Parathyroid adenoma (tissue), 2 donors: ENCODE results near the gene BCL6B.
"Not testable (repeated sequence)": the region's sequence is repeated elsewhere in the genome, so short reads cannot be mapped to it uniquely, and the experiment has no call there.

Source experiments
- H2AFZ ChIP-seq: fragments of 300-600 bp; sonication (generic); one replicate; pipeline ENCODE4 v1.7.0; 2017; ENCODE audit warnings: antibody characterized with exemption, mild to moderate bottlenecking
- H3K27ac ChIP-seq: fragments of 300-600 bp; sonication (generic); one replicate; pipeline ENCODE4 v1.7.0; 2017
- H3K27me3 ChIP-seq: fragments of 300-600 bp; sonication (generic); one replicate; pipeline ENCODE4 v1.7.0; 2017; ENCODE audit warnings: low read length; ENCODE audit not compliant: control insufficient read depth, insufficient read depth
- H3K36me3 ChIP-seq: fragments of 300-600 bp; sonication (generic); one replicate; pipeline ENCODE4 v1.7.0; 2017; ENCODE audit warnings: low read length; ENCODE audit not compliant: control insufficient read depth, insufficient read depth
- H3K4me1 ChIP-seq: fragments of 300-600 bp; sonication (generic); one replicate; pipeline ENCODE4 v1.7.0; 2017; ENCODE audit warnings: control low read depth
- H3K4me2 ChIP-seq: fragments of 300-600 bp; sonication (generic); one replicate; pipeline ENCODE4 v1.7.0; 2017; ENCODE audit warnings: low read length
- H3K4me3 ChIP-seq: fragments of 300-600 bp; sonication (generic); one replicate; pipeline ENCODE4 v1.7.0; 2017; ENCODE audit warnings: low read depth, low read length
- H3K79me2 ChIP-seq: fragments of 300-600 bp; sonication (generic); one replicate; pipeline ENCODE4 v1.7.0; 2017; ENCODE audit warnings: control low read depth
- H3K9ac ChIP-seq: fragments of 300-600 bp; sonication (generic); one replicate; pipeline ENCODE4 v1.7.0; 2017; ENCODE audit warnings: mild to moderate bottlenecking
- H3K9me3 ChIP-seq: fragments of 300-600 bp; sonication (generic); one replicate; pipeline ENCODE4 v1.7.0; 2017; ENCODE audit warnings: low read length; ENCODE audit not compliant: control insufficient read depth
- TF ChIP-seq, protein P1 (sequence below): fragments of 300-600 bp; sonication (generic); IDR thresholded peaks from one replicate; pipeline ENCODE4 v1.7.0; 2017; ENCODE audit warnings: antibody characterized with exemption, mild to moderate bottlenecking
- donor health status: primary hyperparathyroidism.

The BCL6B gene

DNA sequence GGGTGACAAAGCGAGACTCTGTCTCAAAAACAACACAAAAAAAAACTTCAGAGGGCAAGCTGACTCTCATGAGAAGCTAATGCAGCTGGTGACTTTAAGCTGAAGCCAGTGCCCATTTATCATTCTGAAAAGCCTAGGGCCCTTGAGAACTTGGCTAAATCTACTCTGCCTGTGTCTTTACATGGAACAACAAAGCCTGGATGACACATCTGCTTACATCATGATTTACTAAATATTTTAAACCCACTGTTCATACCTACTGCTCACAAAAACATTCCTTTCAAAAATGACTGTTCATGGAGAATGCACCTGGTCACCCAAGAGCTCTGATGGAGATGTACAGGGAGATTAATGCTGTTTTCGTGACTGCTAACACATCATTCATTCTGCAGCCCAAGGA is 33.1 kb upstream of the BCL6B start:
- Histone ChIP-seq H3K4me1 (no peaks in the 10 kb centered on the region), H3K4me3 (no peak overlapping the region), H3K4me2 (no peak overlapping the region), H3K36me3 (no peaks in the 10 kb centered on the region), H3K27ac (no peak overlapping the region), H3K9me3 (no peaks in the 10 kb centered on the region), H3K79me2 (no peaks in the 10 kb centered on the region), H3K9ac (no peak overlapping the region), H3K27me3 (no peaks in the 10 kb centered on the region), H2AFZ (no peak overlapping the region)
- TF ChIP-seq, protein P1, sequence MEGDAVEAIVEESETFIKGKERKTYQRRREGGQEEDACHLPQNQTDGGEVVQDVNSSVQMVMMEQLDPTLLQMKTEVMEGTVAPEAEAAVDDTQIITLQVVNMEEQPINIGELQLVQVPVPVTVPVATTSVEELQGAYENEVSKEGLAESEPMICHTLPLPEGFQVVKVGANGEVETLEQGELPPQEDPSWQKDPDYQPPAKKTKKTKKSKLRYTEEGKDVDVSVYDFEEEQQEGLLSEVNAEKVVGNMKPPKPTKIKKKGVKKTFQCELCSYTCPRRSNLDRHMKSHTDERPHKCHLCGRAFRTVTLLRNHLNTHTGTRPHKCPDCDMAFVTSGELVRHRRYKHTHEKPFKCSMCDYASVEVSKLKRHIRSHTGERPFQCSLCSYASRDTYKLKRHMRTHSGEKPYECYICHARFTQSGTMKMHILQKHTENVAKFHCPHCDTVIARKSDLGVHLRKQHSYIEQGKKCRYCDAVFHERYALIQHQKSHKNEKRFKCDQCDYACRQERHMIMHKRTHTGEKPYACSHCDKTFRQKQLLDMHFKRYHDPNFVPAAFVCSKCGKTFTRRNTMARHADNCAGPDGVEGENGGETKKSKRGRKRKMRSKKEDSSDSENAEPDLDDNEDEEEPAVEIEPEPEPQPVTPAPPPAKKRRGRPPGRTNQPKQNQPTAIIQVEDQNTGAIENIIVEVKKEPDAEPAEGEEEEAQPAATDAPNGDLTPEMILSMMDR = no peak

DNA sequence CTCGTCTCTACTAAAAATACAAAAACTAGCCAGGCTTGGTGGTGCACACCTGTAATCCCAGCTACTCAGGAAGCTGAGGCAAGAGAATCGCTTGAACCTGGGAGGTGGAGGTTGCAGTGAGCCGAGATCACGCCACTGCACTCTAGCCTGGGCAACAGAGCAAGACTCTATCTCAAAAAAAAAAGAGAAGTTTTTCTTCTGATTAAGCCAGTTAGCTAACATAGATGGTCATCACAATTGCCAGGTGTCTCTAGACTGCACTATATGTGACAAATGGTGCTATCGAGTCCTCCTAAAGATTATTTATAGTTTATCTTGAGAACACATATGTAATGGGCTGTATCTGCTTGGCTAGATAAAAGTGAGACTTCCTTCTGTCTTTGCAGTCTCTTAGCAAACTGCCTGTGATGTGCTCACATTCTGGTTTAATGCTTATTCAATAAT is 29.2 kb upstream of the BCL6B start:
- not testable (repeated sequence) for H3K27ac ChIP-seq, H3K9ac ChIP-seq, H3K4me1 ChIP-seq, H2AFZ ChIP-seq, H3K27me3 ChIP-seq, H3K9me3 ChIP-seq, H3K4me3 ChIP-seq, H3K4me2 ChIP-seq, H3K79me2 ChIP-seq, H3K36me3 ChIP-seq

DNA sequence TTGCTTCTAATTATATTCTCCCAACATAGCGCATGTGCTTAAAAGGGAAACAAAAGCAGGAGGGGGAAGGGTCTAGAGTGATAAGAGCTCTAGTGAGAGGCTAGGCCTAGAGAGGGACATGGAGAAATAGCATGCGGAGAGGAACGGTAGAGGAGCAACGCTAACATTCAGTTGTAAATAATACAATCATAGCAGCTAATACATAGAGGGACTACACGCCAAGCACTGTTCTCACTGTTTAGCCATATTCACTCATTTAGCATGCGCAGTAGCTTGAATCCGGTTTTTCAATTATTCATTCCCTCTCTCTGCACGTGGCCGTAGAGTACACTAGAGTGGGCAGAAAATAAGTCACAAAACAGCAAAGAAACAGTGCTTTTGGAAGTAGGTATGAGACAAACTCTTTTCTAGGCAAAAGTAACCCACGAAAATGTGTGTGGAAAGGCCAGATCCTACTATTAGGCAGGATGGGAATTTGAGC is 28.7 kb upstream of the BCL6B start:
- H3K27ac ChIP-seq = no peak overlapping the region
- no peak overlapping the region for H3K4me2 ChIP-seq
- no peaks in the 10 kb centered on the region for H3K4me1 ChIP-seq
- no peak overlapping the region for H3K4me3 ChIP-seq
- no peaks in the 10 kb centered on the region for H3K27me3 ChIP-seq
- no peaks in the 10 kb centered on the region for H3K36me3 ChIP-seq
- H3K9ac ChIP-seq = no peak overlapping the region
- H2AFZ ChIP-seq = no peak overlapping the region
- H3K9me3 ChIP-seq = no peaks in the 10 kb centered on the region
- TF ChIP-seq, protein P1 = no peak
- no peaks in the 10 kb centered on the region for H3K79me2 ChIP-seq

DNA sequence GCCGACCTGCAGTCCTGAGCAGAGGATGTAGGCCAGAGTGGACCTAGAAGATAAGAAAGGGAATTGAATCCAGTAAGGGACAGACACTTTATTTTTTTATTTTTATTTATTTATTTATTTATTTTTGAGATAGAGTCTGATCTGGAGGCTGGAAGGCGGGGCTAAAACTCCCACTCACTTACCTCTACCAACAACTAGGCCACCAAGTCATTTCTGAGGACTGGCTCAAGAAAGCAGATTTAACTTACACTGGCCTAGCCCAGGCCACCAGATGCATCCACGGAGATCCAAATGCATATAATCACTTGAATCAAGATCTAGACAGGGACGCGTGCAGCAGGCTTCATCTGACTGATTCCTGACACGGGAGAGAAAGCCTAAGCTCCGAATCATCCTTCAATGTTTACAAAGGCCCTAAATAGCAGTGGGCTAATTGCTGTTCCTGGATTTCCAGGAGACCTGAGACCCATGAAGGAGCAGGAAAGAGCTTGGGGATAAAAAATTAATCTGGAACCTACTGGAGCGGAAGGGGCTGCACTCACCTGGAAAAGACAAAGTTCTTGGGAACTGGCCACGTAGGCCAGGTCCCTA is 28.1 kb upstream of the BCL6B start:
- Histone ChIP-seq H3K4me1 (no peaks in the 10 kb centered on the region), H3K27me3 (no peaks in the 10 kb centered on the region), H3K36me3 (no peaks in the 10 kb centered on the region), H3K79me2 (no peaks in the 10 kb centered on the region), H3K9ac (no peak overlapping the region), H3K4me2 (no peak overlapping the region), H3K9me3 (no peaks in the 10 kb centered on the region), H2AFZ (no peak overlapping the region), H3K4me3 (no peak overlapping the region), H3K27ac (no peak overlapping the region)
- TF ChIP-seq, protein P1 = no peak

DNA sequence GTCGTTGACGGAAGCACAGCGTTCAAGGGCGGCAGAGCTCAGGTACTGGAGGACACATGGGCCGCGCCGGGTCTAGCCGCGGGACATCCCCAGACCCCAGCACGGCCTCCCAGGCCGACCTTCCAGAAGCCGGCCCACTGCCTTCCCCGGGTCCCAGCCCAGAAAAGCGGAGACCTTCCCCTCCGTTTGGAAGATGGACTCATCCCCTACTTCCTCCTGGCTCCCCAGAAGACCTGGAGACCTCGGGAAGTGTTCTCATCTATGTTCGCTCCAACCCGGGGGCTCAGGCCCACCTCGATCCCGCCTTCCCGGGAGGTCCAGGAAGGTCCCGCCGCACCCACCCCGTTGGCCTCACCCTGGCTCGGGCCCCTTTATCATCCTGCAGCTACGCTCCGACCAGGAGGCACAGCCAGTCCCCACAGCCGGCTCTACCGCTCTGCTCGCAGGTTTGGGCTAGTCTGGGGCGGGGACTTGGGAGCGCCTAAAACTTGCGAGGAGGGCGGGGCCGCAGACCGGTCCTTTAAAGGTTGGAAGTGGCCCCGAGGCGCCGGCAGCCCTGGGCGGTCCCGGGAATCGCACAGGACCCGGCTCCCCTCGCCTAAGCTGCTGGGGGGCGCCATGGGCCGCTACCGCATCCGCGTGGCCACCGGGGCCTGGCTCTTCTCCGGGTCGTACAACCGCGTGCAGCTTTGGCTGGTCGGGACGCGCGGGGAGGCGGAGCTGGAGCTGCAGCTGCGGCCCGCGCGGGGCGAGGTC is 27.2 kb upstream of the BCL6B start, which contains the start of gene ALOX12:
TSS of gene ALOX12 (plus strand) at position 550 of the 756 bp plus-strand sequence. CDS start at position 619, 69 bp downstream.
- Histone ChIP-seq H3K9ac (no peak within 1 kb of the TSS), H3K9me3 (no peaks in the 10 kb centered on the region), H3K27me3 (no peaks in the 10 kb centered on the region), H3K4me2 (no peak within 1 kb of the TSS), H3K79me2 (no peaks in the 10 kb centered on the region), H3K4me1 (no peaks in the 10 kb centered on the region), H3K4me3 (no peak within 1 kb of the TSS), H3K36me3 (no peaks in the 10 kb centered on the region), H2AFZ (no peak within 1 kb of the TSS), H3K27ac (no peak within 1 kb of the TSS)
- TF ChIP-seq, protein P1 = no peak
